OCI-LY3 (cell line): ENCODE data around the gene KIAA1191.
"Not testable (repeated sequence)": the region's sequence is repeated elsewhere in the genome, so short reads cannot be mapped to it uniquely, and the experiment has no call there.

Source experiments
- H2AFZ ChIP-seq: fragments of 200-600, 300-600 bp; shearing (Covaris generic); 2 replicates; pipeline ENCODE4 v1.6.0; 2014; ENCODE audit warnings: antibody characterized with exemption, low read depth, low read length
- H3K27ac ChIP-seq: fragments of 200-600, 300-600 bp; sonication (generic); 2 replicates; pipeline ENCODE4 v1.5.1; 2014; ENCODE audit warnings: mild to moderate bottlenecking, low read length, moderate library complexity, mixed read lengths
- H3K27me3 ChIP-seq: fragments of 200-600, 300-600 bp; sonication (generic); 2 replicates; pipeline ENCODE4 v1.6.1; 2014; ENCODE audit warnings: low read depth, low read length, mixed read lengths
- H3K36me3 ChIP-seq: fragments of 200-600, 300-600 bp; sonication (generic); replicated peaks from 2 replicates; pipeline ENCODE3; 2014; ENCODE audit warnings: low read depth, low read length, mixed read lengths
- H3K4me1 ChIP-seq: fragments of 300-600, 200-600 bp; sonication (generic); 2 replicates; pipeline ENCODE4 v1.6.1; 2014; ENCODE audit warnings: low read length, mixed read lengths
- H3K4me2 ChIP-seq: fragments of 200-600, 300-600 bp; sonication (generic); 2 replicates; pipeline ENCODE4 v1.6.1; 2014; ENCODE audit warnings: low read length, mixed read lengths
- H3K4me3 ChIP-seq: fragments of 300-600, 200-600 bp; sonication (generic); 2 replicates; pipeline ENCODE4 v1.5.1; 2014; ENCODE audit warnings: antibody characterized with exemption, mild to moderate bottlenecking, low read length, moderate library complexity
- H3K79me2 ChIP-seq: fragments of 300-600, 200-600 bp; shearing (Covaris generic); 2 replicates; pipeline ENCODE4 v1.6.1; 2014; ENCODE audit warnings: mild to moderate bottlenecking, low read length, mixed read lengths
- H3K9ac ChIP-seq: fragments of 300-600, 200-600 bp; shearing (Covaris generic); 2 replicates; pipeline ENCODE4 v1.6.0; 2014; ENCODE audit warnings: mild to moderate bottlenecking, low read length, moderate library complexity
- H3K9me3 ChIP-seq: fragments of 200-600, 300-600 bp; shearing (Covaris generic); 2 replicates; pipeline ENCODE4 v1.6.1; 2014; ENCODE audit warnings: low read length, mixed read lengths; ENCODE audit not compliant: insufficient read depth
- H4K20me1 ChIP-seq: fragments of 200-600, 300-600 bp; sonication (generic); 2 replicates; pipeline ENCODE4 v1.6.1; 2016; ENCODE audit warnings: low read length, mixed read lengths; ENCODE audit not compliant: insufficient read depth
- EZH2phosphoT487 ChIP-seq: fragments of 200-600 bp; shearing (Covaris generic); IDR thresholded peaks from 2 replicates; pipeline ENCODE4 v1.6.1; 2018; ENCODE audit warnings: antibody characterized with exemption, mixed run types, low read depth
- TF ChIP-seq, protein P1 (sequence below): fragments of 200-600, 300-600 bp; sonication (generic); IDR thresholded peaks from 2 replicates; pipeline ENCODE4 v1.5.1; 2014; ENCODE audit warnings: antibody characterized with exemption, low read length, low read depth

The KIAA1191 gene, protein sequence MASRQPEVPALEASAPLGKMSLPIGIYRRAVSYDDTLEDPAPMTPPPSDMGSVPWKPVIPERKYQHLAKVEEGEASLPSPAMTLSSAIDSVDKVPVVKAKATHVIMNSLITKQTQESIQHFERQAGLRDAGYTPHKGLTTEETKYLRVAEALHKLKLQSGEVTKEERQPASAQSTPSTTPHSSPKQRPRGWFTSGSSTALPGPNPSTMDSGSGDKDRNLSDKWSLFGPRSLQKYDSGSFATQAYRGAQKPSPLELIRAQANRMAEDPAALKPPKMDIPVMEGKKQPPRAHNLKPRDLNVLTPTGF

DNA sequence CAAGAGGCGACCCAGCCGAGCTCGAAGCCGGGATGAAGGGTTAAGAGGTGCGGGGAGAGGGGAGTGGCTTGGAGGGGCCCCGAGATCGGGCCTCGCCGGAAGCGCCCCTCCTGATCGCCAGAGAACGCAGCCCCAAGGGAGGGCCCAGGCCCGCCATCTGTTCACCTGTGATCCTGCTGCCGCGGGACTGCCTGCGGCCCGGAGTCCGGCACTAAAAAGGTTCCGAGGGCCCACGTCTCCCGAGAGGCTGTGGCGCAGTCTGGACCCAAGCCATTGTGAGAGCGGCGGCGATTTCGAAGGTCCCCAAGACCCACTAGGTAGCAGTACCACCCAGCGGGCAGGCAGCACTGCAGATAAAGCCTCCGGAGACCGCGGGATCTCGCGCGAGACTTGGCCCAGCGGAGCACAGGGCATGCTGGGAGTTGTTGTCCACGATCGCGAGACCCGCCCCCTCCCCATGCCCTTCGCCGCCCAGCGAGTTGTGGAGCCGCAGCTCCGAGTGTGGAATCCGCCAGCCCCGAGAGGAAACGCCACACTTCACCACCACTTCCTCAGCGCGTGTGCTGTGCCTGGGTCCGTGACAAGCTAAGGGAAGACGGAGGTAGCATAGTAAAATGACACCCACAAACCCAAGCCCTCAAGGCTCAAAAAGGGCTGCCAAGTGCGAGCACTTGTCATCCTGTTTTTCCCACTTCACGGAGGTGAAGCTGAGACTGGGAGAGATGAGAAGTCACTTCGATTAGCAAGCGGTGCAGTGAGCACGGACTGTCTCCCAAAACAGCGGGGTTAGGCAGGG, at the start of gene KIAA1191:
Gene KIAA1191, minus strand, starts transcription at position 328 of the 796 bp plus-strand sequence. CDS start 2,256 bp downstream, outside the sequence.
- TF ChIP-seq, protein P1, sequence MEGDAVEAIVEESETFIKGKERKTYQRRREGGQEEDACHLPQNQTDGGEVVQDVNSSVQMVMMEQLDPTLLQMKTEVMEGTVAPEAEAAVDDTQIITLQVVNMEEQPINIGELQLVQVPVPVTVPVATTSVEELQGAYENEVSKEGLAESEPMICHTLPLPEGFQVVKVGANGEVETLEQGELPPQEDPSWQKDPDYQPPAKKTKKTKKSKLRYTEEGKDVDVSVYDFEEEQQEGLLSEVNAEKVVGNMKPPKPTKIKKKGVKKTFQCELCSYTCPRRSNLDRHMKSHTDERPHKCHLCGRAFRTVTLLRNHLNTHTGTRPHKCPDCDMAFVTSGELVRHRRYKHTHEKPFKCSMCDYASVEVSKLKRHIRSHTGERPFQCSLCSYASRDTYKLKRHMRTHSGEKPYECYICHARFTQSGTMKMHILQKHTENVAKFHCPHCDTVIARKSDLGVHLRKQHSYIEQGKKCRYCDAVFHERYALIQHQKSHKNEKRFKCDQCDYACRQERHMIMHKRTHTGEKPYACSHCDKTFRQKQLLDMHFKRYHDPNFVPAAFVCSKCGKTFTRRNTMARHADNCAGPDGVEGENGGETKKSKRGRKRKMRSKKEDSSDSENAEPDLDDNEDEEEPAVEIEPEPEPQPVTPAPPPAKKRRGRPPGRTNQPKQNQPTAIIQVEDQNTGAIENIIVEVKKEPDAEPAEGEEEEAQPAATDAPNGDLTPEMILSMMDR: peak; percentile 38; the same call in 1 of the 2 replicates
- no peak for TF ChIP-seq EZH2phosphoT487
- Histone ChIP-seq H3K4me1 (peaks cover 18% of the 10 kb centered on the region), H3K9me3 (no peaks in the 10 kb centered on the region), H3K4me3 (peak within 1 kb of the TSS; percentile 98), H4K20me1 (peaks cover 6% of the 10 kb centered on the region), H3K36me3 (peaks cover 20% of the 10 kb centered on the region), H2AFZ (peak within 1 kb of the TSS; percentile 81), H3K27ac (peak within 1 kb of the TSS; percentile 90), H3K79me2 (peaks cover 47% of the 10 kb centered on the region), H3K27me3 (no peaks in the 10 kb centered on the region), H3K9ac (peak within 1 kb of the TSS; percentile 97), H3K4me2 (peak within 1 kb of the TSS; percentile 92)

DNA sequence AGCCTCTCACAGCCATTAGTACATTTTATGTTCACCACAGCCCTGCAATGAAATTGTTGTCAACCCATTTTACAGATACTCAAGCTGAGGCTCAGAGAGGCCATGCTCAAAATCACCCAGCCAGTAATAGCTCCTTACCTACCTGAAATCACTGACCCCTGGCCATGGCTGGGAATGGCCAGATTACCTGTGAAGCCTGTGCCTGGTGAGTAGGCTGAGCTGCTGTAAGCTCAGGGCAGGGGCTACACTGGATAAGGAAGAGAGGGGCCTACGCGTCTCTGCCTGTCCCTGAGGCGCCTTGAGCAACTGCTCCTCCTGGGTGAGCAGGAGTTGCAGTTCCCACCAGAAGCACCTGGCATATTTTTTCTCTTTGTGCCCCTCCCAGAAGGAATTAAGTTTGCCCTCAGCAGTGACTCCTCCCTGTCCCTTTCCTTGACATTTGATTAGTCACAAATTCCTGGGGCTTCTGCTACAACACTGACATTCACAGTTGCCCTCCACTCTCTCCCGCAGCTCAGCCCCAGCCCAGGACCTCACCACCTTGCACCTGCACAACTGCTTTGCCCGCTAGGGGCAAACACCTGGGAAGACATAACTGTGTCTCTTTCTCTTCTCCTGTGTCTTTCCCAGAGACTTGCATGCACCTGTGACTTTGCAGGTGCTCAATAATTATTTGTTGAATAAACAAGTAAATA, 49.1 kb upstream of the KIAA1191 start:
- Histone ChIP-seq H3K36me3 (peaks cover 5% of the 10 kb centered on the region), H4K20me1 (no peaks in the 10 kb centered on the region), H3K27me3 (no peaks in the 10 kb centered on the region), H3K4me1 (peaks cover 14% of the 10 kb centered on the region), H3K9ac (no peak overlapping the region), H3K4me3 (no peak overlapping the region), H2AFZ (no peak overlapping the region), H3K4me2 (no peak overlapping the region), H3K79me2 (peaks cover 2% of the 10 kb centered on the region), H3K27ac (no peak overlapping the region), H3K9me3 (no peaks in the 10 kb centered on the region)
- TF ChIP-seq EZH2phosphoT487: no peak
- TF ChIP-seq, protein P1: no peak

DNA sequence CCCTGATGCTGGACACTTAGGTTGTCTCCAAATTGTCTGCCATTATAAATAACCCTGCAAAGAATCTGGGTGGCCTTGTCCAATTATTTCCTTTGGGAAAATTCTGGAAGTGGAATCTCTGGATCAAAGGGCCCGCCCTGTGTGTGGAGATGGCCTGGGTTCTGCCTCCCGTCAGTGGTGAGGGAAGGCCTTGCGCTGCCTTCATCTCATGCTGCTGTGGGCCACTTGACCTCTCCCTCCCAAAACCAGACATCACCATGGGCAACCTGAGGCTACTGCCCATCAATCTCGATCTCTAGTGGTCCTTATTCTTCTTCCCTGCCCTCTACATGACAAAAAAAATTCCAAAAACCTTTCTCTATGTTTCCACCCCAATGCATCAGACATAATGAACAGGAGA, 48.2 kb upstream of the KIAA1191 start:
- H3K4me3 ChIP-seq: no peak overlapping the region
- H3K27ac ChIP-seq: no peak overlapping the region
- peaks cover 7% of the 10 kb centered on the region for H3K4me1 ChIP-seq
- no peaks in the 10 kb centered on the region for H3K79me2 ChIP-seq
- no peaks in the 10 kb centered on the region for H4K20me1 ChIP-seq
- peaks cover 5% of the 10 kb centered on the region for H3K36me3 ChIP-seq
- H3K4me2 ChIP-seq: no peak overlapping the region
- TF ChIP-seq, protein P1: no peak
- TF ChIP-seq EZH2phosphoT487: no peak
- H2AFZ ChIP-seq: no peak overlapping the region
- no peaks in the 10 kb centered on the region for H3K9me3 ChIP-seq
- H3K9ac ChIP-seq: no peak overlapping the region
- no peaks in the 10 kb centered on the region for H3K27me3 ChIP-seq

DNA sequence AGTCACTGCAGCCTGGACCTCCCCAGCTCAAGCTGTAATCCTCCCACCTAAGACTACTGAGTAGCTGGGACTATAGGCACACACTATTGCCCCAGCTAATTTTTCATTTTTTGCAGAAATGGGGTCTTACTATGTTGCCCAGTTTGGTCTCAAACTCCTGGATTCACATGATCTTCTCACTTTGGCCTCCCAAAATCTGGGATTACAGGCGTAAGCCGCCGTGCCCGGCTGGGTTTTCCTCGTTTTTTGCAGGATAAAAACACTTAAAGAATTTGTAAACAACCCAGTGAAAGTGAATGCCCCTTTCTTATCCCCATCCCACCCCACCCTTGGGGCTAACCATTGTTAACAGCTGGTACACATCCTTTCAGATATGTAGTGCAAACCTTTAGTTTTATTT, 47.0 kb upstream of the KIAA1191 start:
- no peak overlapping the region for H2AFZ ChIP-seq
- no peaks in the 10 kb centered on the region for H3K79me2 ChIP-seq
- H3K9me3 ChIP-seq: no peaks in the 10 kb centered on the region
- no peaks in the 10 kb centered on the region for H3K27me3 ChIP-seq
- no peak overlapping the region for H3K4me2 ChIP-seq
- H3K27ac ChIP-seq: no peak overlapping the region
- H3K4me3 ChIP-seq: no peak overlapping the region
- no peak for TF ChIP-seq EZH2phosphoT487
- TF ChIP-seq, protein P1: no peak
- H3K36me3 ChIP-seq: peaks cover 5% of the 10 kb centered on the region
- H4K20me1 ChIP-seq: no peaks in the 10 kb centered on the region
- H3K4me1 ChIP-seq: peaks cover 7% of the 10 kb centered on the region
- H3K9ac ChIP-seq: no peak overlapping the region

DNA sequence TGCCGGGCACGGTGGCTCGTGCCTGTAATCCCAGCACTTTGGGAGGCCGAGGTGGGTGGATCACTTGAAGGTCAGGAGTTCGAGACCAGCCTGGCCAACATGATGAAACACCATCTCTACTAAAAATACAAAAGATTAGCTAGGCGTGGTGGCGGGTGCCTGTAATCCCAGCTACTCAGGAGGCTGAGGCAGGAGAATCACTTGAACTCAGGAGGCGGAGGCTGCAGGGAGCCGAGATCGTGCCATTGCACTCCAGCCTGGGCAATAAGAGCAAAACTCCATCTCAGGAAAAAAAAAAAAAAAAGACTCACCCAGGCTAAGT, 46.6 kb upstream of the KIAA1191 start:
- not testable (repeated sequence) for H3K27ac ChIP-seq, H3K4me3 ChIP-seq, H4K20me1 ChIP-seq, H3K27me3 ChIP-seq, H3K4me1 ChIP-seq, H3K79me2 ChIP-seq, H2AFZ ChIP-seq, H3K9me3 ChIP-seq, H3K4me2 ChIP-seq, H3K9ac ChIP-seq, H3K36me3 ChIP-seq
